ENCODE data around the gene SLC39A7. TPM values are rescaled to one million over a fixed set of nuclear protein-coding genes. Genes with fewer than 3 reads are reported as not detected.

The SLC39A7 gene
- total and polyA plus RNA-seq, 4 donors = 59.7 to 102 (median 88.6) TPM

DNA sequence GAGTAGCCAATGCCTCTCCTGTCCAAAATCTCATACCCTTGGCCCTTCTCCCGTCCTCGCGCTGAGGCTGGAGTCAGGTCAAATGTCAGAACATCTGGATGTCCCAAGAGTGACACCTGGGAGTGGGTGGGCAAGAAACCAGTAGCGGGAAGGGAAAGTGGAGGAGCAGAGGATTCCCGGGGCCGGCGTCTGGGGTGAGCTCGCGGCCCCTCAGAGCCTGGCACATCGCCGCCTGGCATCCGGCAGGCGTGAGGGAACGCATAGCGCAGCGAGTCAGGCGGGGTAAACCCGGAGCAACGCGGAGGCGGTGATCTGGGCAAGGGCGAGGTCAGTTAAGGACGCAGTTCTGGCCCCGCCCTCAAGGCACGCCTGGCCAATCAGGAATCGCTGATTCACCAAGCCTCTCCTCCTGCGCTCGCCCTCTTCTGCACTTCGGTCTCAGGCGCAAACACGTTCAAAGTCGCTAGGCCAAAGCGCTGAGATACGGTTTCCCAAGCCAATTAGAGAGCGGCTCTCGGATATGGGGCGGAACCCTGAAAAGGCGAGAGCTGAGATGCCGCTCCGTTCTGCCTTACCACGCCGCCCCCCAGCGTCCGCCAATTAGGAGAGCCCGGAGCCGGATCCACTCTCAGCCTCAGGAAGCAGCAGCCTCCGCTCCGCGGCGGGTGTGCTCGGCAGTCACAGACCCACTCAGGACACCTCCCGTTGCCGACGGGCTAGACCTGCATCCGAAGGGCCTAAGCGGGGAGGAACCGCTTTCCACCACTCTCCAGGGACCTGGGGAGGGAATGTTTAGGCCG, 48.5 kb downstream of the SLC39A7 start:
- no peaks in the 10 kb centered on the region for H3K36me3 ChIP-seq (ENCODE audit: control insufficient read depth in 1 of 2, insufficient read depth in 2 of 2, low read length in 1 of 2)
- peak; percentile 98 for ATAC-seq (ENCODE audit: low FRiP score)
- no peaks in the 10 kb centered on the region for H3K4me1 ChIP-seq (ENCODE audit: control insufficient read depth in 1 of 2, insufficient read depth in 2 of 2, low read length in 2 of 2)
- no peaks in the 10 kb centered on the region for H3K27me3 ChIP-seq (ENCODE audit: control insufficient read depth in 1 of 2, insufficient read depth in 2 of 2, low read length in 1 of 2)
- intact Hi-C loops (cut with DNase I) = loop anchor here (1.0 to 5.0 kb wide), 8 partner anchors 36 to 235 kb away; partner anchors contain the start of genes RXRB (in 1 of the 2) and SLC39A7 (in 1 of the 2)
- DNase-seq = peak; percentile 98
- no peaks in the 10 kb centered on the region for H3K9me3 ChIP-seq (ENCODE audit: control insufficient read depth, low read length)
- peak overlapping the region; percentile 44 to 47 for H3K4me3 ChIP-seq (ENCODE audit: low read length in 2 of 2)
- peak overlapping the region; percentile 88 to 97 for H3K27ac ChIP-seq (ENCODE audit: low read depth in 1 of 2, low read length in 2 of 2)
- WGBS, 2 donors = 0% methylated on average over 58 of the region's 58 CpGs

DNA sequence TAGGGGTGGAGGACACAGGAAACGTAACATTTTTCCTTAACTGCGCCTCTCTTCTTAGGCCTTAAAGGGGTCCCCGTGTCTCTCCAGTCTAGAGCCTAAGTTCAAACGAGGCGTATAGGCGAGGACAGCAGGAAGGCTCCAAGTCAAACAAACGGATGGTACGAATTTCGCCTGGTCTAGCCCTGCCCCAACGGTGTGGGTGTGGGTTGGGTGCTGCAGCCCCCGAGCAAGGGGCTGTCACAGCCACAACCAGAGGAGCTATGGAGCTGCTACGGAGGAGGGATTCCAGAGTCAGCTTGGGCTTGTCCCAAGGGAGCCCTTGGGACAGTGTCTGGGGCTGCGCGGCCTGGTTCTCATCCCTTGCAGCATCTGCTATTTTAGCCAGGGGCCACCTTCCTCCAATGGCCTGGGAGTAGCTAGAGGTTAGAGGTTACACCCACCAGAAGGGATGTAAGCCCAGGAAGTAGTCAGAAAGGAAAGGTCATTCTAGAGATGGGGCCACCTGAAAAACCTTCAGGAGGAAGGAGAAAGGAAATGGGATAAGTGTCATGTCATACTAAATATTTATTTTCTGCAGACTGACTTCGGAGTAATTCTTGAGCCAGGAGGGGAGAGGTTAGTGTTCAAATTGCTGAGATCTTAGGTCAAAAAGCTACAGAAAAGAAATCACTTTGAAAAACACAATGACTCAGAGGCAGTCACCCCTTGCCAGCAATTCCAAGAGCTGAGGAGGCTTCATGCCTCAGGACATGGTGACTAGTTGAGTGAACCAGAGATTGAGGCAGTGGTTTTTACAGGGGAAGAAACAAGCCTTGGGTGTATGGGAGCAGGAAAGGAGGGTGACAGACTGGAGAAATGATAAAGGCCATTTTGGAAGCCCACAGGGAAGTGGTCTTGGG, 49.3 kb downstream of the SLC39A7 start:
- Histone ChIP-seq H3K27ac (ENCODE audit: low read depth in 1 of 2, low read length in 2 of 2) (peak overlapping the region; percentile 88), H3K9me3 (ENCODE audit: control insufficient read depth, low read length) (no peaks in the 10 kb centered on the region), H3K27me3 (ENCODE audit: control insufficient read depth in 1 of 2, insufficient read depth in 2 of 2, low read length in 1 of 2) (no peaks in the 10 kb centered on the region), H3K36me3 (ENCODE audit: control insufficient read depth in 1 of 2, insufficient read depth in 2 of 2, low read length in 1 of 2) (no peaks in the 10 kb centered on the region), H3K4me3 (ENCODE audit: low read length in 2 of 2) (peak overlapping the region; percentile 44 to 47), H3K4me1 (ENCODE audit: control insufficient read depth in 1 of 2, insufficient read depth in 2 of 2, low read length in 2 of 2) (no peaks in the 10 kb centered on the region)
- peak; percentile 3 for ATAC-seq (ENCODE audit: low FRiP score)
- DNase-seq = peak in 1 of 2 donors; percentile 53
- WGBS, 2 donors = 3 to 5% methylated on average over 15 of the region's 15 CpGs
- intact Hi-C loops (cut with DNase I) = loop anchor here (1.0 to 5.0 kb wide), 6 partner anchors 37 to 233 kb away; partner anchors contain the start of genes RXRB (in 1 of the 2) and SLC39A7 (in 1 of the 2)

DNA sequence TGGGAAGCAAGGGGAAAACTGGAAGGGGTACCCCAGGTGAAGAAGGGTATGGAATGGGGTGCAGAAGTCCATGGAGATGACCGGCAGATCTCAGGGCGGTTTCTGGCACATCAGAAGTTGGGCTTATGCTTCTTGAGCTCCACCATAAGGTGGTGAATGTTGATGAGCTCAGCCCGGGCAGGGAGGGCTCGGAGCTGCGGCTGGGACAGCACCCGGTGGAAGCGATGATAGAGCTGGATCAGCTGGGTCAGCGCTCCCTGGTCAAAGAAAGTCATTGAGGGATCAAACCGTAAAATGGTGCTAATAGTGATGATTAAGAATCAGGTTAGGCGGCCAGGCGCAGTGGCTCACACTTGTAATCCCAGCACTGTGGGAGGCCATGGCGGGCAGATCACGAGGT, 50.1 kb downstream of the SLC39A7 start:
- Histone ChIP-seq H3K27me3 (ENCODE audit: control insufficient read depth in 1 of 2, insufficient read depth in 2 of 2, low read length in 1 of 2) (no peaks in the 10 kb centered on the region), H3K27ac (ENCODE audit: low read depth in 1 of 2, low read length in 2 of 2) (no peak overlapping the region), H3K36me3 (ENCODE audit: control insufficient read depth in 1 of 2, insufficient read depth in 2 of 2, low read length in 1 of 2) (no peaks in the 10 kb centered on the region), H3K4me3 (ENCODE audit: low read length in 2 of 2) (no peak overlapping the region), H3K9me3 (ENCODE audit: control insufficient read depth, low read length) (no peaks in the 10 kb centered on the region), H3K4me1 (ENCODE audit: control insufficient read depth in 1 of 2, insufficient read depth in 2 of 2, low read length in 2 of 2) (no peaks in the 10 kb centered on the region)
- ATAC-seq (ENCODE audit: low FRiP score) = no peak
- DNase-seq = no peak
- intact Hi-C loops (cut with DNase I) = no loop called here
- WGBS, 2 donors = 91 to 97% methylated on average over 13 of the region's 13 CpGs

DNA sequence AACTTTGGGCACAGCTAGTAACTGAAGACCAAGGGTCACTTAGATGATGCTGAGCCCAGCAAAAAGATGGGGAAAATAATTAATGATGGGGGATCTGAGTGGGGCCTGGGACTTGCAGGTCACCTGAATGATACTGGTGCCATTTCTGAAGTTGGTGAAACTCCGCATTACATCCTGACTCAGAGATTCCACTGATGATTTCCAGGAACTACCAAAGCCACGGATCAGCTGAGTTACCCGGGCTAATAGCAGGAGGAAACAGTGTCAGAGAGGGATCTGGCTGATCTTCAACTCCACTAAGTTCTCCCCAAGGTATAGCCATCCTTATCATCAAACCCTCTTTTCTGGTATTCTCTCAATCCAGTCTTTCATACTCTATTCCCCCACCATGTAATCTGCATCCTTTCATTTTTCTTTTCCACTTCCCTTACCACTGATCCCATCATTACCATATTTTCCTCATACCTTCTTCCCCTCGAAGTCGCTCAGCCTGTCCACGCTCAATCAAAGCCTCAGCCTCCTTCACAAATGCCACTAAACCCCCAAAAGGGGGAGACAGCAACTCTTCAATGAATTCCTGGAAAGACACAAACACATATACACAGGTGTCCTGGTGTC, 50.8 kb downstream of the SLC39A7 start:
- H3K27ac ChIP-seq (ENCODE audit: low read depth in 1 of 2, low read length in 2 of 2) = no peak overlapping the region
- no peaks in the 10 kb centered on the region for H3K9me3 ChIP-seq (ENCODE audit: control insufficient read depth, low read length)
- no peaks in the 10 kb centered on the region for H3K27me3 ChIP-seq (ENCODE audit: control insufficient read depth in 1 of 2, insufficient read depth in 2 of 2, low read length in 1 of 2)
- DNase-seq (no peak), ATAC-seq (ENCODE audit: low FRiP score) (no peak)
- H3K36me3 ChIP-seq (ENCODE audit: control insufficient read depth in 1 of 2, insufficient read depth in 2 of 2, low read length in 1 of 2) = no peaks in the 10 kb centered on the region
- intact Hi-C loops (cut with DNase I) = no loop called here
- 83 to 89% methylated on average over 6 of the region's 6 CpGs for WGBS, 2 donors
- no peak overlapping the region for H3K4me3 ChIP-seq (ENCODE audit: low read length in 2 of 2)
- no peaks in the 10 kb centered on the region for H3K4me1 ChIP-seq (ENCODE audit: control insufficient read depth in 1 of 2, insufficient read depth in 2 of 2, low read length in 2 of 2)

DNA sequence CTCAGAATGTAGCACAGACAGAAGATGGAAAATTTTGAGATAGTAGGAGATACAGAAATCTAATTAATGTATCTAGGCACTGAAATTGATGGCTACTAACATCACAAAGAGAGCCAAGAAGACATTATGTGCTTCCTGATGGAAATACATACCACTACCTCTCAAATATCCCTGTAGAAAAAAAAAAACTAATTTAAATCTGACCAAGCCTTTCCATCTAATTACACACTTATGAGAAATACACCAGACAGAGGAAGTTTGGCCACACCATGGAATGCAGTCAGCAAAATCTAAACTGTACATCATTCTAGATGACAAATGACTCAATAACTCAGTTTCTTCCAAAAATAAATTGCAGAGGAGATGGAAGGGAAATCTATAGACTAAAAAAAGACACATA, 52.1 kb downstream of the SLC39A7 start:
- no peaks in the 10 kb centered on the region for H3K36me3 ChIP-seq (ENCODE audit: control insufficient read depth in 1 of 2, insufficient read depth in 2 of 2, low read length in 1 of 2)
- ATAC-seq (ENCODE audit: low FRiP score) (no peak), DNase-seq (no peak)
- H3K9me3 ChIP-seq (ENCODE audit: control insufficient read depth, low read length) = no peaks in the 10 kb centered on the region
- H3K4me1 ChIP-seq (ENCODE audit: control insufficient read depth in 1 of 2, insufficient read depth in 2 of 2, low read length in 2 of 2) = no peaks in the 10 kb centered on the region
- H3K27me3 ChIP-seq (ENCODE audit: control insufficient read depth in 1 of 2, insufficient read depth in 2 of 2, low read length in 1 of 2) = no peaks in the 10 kb centered on the region
- H3K4me3 ChIP-seq (ENCODE audit: low read length in 2 of 2) = no peak overlapping the region
- no peak overlapping the region for H3K27ac ChIP-seq (ENCODE audit: low read depth in 1 of 2, low read length in 2 of 2)
- intact Hi-C loops (cut with DNase I) = no loop called here

Small RNA genes within 50 kb of the gene (microRNA-seq; reads per million reads assigned to microRNA genes)
- gene MIR219A1 = 3.0 to 4.8 reads per million in 2 donors

Other genes with a start within 250 kb of the SLC39A7 start
- gene HLA-DMA, start 247.8 kb upstream of the SLC39A7 start, total RNA-seq = 100 to 1,000 TPM in 1 of 2 donors, 10 to 100 TPM in 1; 36.9 to 109 TPM
- 10 to 100 TPM in 1 of 2 donors, 1 to 10 TPM in 1; 9.8 to 33.3 TPM for gene HLA-DMA, start 247.8 kb upstream of the SLC39A7 start, polyA plus RNA-seq
- gene BRD2, start 232.3 kb upstream of the SLC39A7 start, total RNA-seq = 100 to 1,000 TPM; 166 to 181 TPM
- 100 to 1,000 TPM in 1 of 2 donors, 10 to 100 TPM in 1; 71.0 to 145 TPM for gene BRD2, start 232.3 kb upstream of the SLC39A7 start, polyA plus RNA-seq
- 10 to 100 TPM; 10.4 to 16.7 TPM for gene HLA-DOA, start 191.3 kb upstream of the SLC39A7 start, total RNA-seq
- gene HLA-DOA, start 191.3 kb upstream of the SLC39A7 start, polyA plus RNA-seq = 1 to 10 TPM in 1 of 2 donors, under 1 TPM in 1; 0.28 to 2.8 TPM
- gene HLA-DPA1, start 127.2 kb upstream of the SLC39A7 start, total RNA-seq = 100 to 1,000 TPM; 122 to 203 TPM
- gene HLA-DPA1, start 127.2 kb upstream of the SLC39A7 start, polyA plus RNA-seq = 10 to 100 TPM; 18.6 to 74.9 TPM
- 100 to 1,000 TPM in 1 of 2 donors, 10 to 100 TPM in 1; 98.9 to 215 TPM for gene HLA-DPB1, start 124.9 kb upstream of the SLC39A7 start, total RNA-seq
- gene HLA-DPB1, start 124.9 kb upstream of the SLC39A7 start, polyA plus RNA-seq = 100 to 1,000 TPM in 1 of 2 donors, 10 to 100 TPM in 1; 45.4 to 113 TPM
- 1 to 10 TPM; 1.6 to 1.7 TPM for gene COL11A2, start 8.4 kb upstream of the SLC39A7 start, total RNA-seq
- gene COL11A2, start 8.4 kb upstream of the SLC39A7 start, polyA plus RNA-seq = 1 to 10 TPM in 1 of 2 donors, under 1 TPM in 1; 0.13 to 3.6 TPM
- gene RXRB, start 202 bp upstream of the SLC39A7 start, total RNA-seq = 10 to 100 TPM; 51.6 to 55.4 TPM
- 100 to 1,000 TPM in 1 of 2 donors, 10 to 100 TPM in 1; 14.1 to 120 TPM for gene RXRB, start 202 bp upstream of the SLC39A7 start, polyA plus RNA-seq
- 1 to 10 TPM; 2.7 to 4.4 TPM for gene HSD17B8, start 3.8 kb downstream of the SLC39A7 start, total RNA-seq
- 1 to 10 TPM; 4.4 to 8.8 TPM for gene HSD17B8, start 3.8 kb downstream of the SLC39A7 start, polyA plus RNA-seq
- 10 to 100 TPM; 34.1 to 38.1 TPM for gene RING1, start 7.6 kb downstream of the SLC39A7 start, total RNA-seq
- gene RING1, start 7.6 kb downstream of the SLC39A7 start, polyA plus RNA-seq = 10 to 100 TPM; 26.4 to 64.0 TPM
- gene VPS52, start 71.0 kb downstream of the SLC39A7 start, total RNA-seq = 10 to 100 TPM; 32.1 to 51.4 TPM
- gene VPS52, start 71.0 kb downstream of the SLC39A7 start, polyA plus RNA-seq = 10 to 100 TPM; 16.0 to 66.6 TPM
- gene RPS18, start 71.2 kb downstream of the SLC39A7 start, total RNA-seq = 1,000 to 10,000 TPM; 1,497 to 1,720 TPM
- 1,000 to 10,000 TPM; 4,066 to 5,431 TPM for gene RPS18, start 71.2 kb downstream of the SLC39A7 start, polyA plus RNA-seq
- gene B3GALT4, start 76.3 kb downstream of the SLC39A7 start, total RNA-seq = 10 to 100 TPM; 12.7 to 14.3 TPM
- 10 to 100 TPM in 1 of 2 donors, 1 to 10 TPM in 1; 8.3 to 17.0 TPM for gene B3GALT4, start 76.3 kb downstream of the SLC39A7 start, polyA plus RNA-seq
- gene WDR46, start 88.4 kb downstream of the SLC39A7 start, total RNA-seq = 10 to 100 TPM; 40.6 TPM
- 100 to 1,000 TPM in 1 of 2 donors, 10 to 100 TPM in 1; 24.5 to 143 TPM for gene WDR46, start 88.4 kb downstream of the SLC39A7 start, polyA plus RNA-seq
- gene PFDN6, start 88.7 kb downstream of the SLC39A7 start, total RNA-seq = 10 to 100 TPM; 19.8 to 23.7 TPM
- 100 to 1,000 TPM in 1 of 2 donors, 10 to 100 TPM in 1; 71.4 to 114 TPM for gene PFDN6, start 88.7 kb downstream of the SLC39A7 start, polyA plus RNA-seq
- gene RGL2, start 98.1 kb downstream of the SLC39A7 start, total RNA-seq = 100 to 1,000 TPM in 1 of 2 donors, 10 to 100 TPM in 1; 71.5 to 107 TPM
- 100 to 1,000 TPM in 1 of 2 donors, 10 to 100 TPM in 1; 20.3 to 178 TPM for gene RGL2, start 98.1 kb downstream of the SLC39A7 start, polyA plus RNA-seq
- 100 to 1,000 TPM in 1 of 2 donors, 10 to 100 TPM in 1; 73.9 to 113 TPM for gene TAPBP, start 113.2 kb downstream of the SLC39A7 start, total RNA-seq
- gene TAPBP, start 113.2 kb downstream of the SLC39A7 start, polyA plus RNA-seq = 10 to 100 TPM; 12.5 to 34.7 TPM
- 10 to 100 TPM; 21.3 TPM for gene ZBTB22, start 116.9 kb downstream of the SLC39A7 start, total RNA-seq
- gene ZBTB22, start 116.9 kb downstream of the SLC39A7 start, polyA plus RNA-seq = 10 to 100 TPM in 1 of 2 donors, 1 to 10 TPM in 1; 6.4 to 15.1 TPM
- 10 to 100 TPM; 36.6 to 40.7 TPM for gene DAXX, start 122.1 kb downstream of the SLC39A7 start, total RNA-seq
- 10 to 100 TPM; 21.5 to 31.5 TPM for gene DAXX, start 122.1 kb downstream of the SLC39A7 start, polyA plus RNA-seq
- 1 to 10 TPM; 1.3 to 2.0 TPM for gene KIFC1, start 191.0 kb downstream of the SLC39A7 start, total RNA-seq
- 1 to 10 TPM in 1 of 2 donors, not detected in 1; 1.5 TPM for gene KIFC1, start 191.0 kb downstream of the SLC39A7 start, polyA plus RNA-seq
- 10 to 100 TPM; 86.4 to 92.8 TPM for gene PHF1, start 210.1 kb downstream of the SLC39A7 start, total RNA-seq
- 100 to 1,000 TPM in 1 of 2 donors, 10 to 100 TPM in 1; 49.8 to 218 TPM for gene PHF1, start 210.1 kb downstream of the SLC39A7 start, polyA plus RNA-seq
- gene CUTA, start 217.2 kb downstream of the SLC39A7 start, total RNA-seq = 100 to 1,000 TPM in 1 of 2 donors, 10 to 100 TPM in 1; 89.9 to 111 TPM
- gene CUTA, start 217.2 kb downstream of the SLC39A7 start, polyA plus RNA-seq = 100 to 1,000 TPM; 120 to 191 TPM
- gene SYNGAP1, start 219.2 kb downstream of the SLC39A7 start, total RNA-seq = 10 to 100 TPM; 31.7 to 39.4 TPM
- gene SYNGAP1, start 219.2 kb downstream of the SLC39A7 start, polyA plus RNA-seq = 10 to 100 TPM in 1 of 2 donors, 1 to 10 TPM in 1; 4.4 to 16.4 TPM